Right renal pelvis (tissue), 4 donors: ENCODE measurements around the gene CDC45. TPM values are rescaled to one million over a fixed set of nuclear protein-coding genes. Genes with fewer than 3 reads are reported as not detected.

Source experiments
- polyA plus RNA-seq, 4 donors: library from polyadenylated mRNA; unstranded; fragments of 120-200 nt; gene quantifications; one replicate each; pipeline ENCODE4 v1.2.1, GENCODE V29; 2013; ENCODE audit not compliant: insufficient read length in 4 of 4

Gene CDC45
- polyA plus RNA-seq, 4 donors = 14.7 to 21.1 (median 17.4) TPM

Other genes with a start within 250 kb of the CDC45 start
- 1 to 10 TPM; 3.3 to 5.9 (median 4.8) TPM for gene CLTCL1, start 188.2 kb upstream of the CDC45 start, polyA plus RNA-seq
- 10 to 100 TPM; 33.5 to 37.0 (median 35.3) TPM for gene HIRA, start 48.2 kb upstream of the CDC45 start, polyA plus RNA-seq
- gene MRPL40, start 47.4 kb upstream of the CDC45 start, polyA plus RNA-seq = 10 to 100 TPM; 43.8 to 47.2 (median 46.2) TPM
- gene C22orf39, start 32.2 kb upstream of the CDC45 start, polyA plus RNA-seq = 10 to 100 TPM; 42.9 to 47.0 (median 44.3) TPM
- gene UFD1, start 727 bp upstream of the CDC45 start, polyA plus RNA-seq = 10 to 100 TPM; 65.1 to 69.1 (median 67.0) TPM
- 10 to 100 TPM; 24.1 to 51.9 (median 26.2) TPM for gene CLDN5, start 44.5 kb downstream of the CDC45 start, polyA plus RNA-seq
- 10 to 100 TPM; 33.6 to 37.5 (median 34.6) TPM for gene SEPTIN5, start 234.6 kb downstream of the CDC45 start, polyA plus RNA-seq
- gene GP1BB, start 243.6 kb downstream of the CDC45 start, polyA plus RNA-seq = 1 to 10 TPM; 4.1 to 5.9 (median 4.7) TPM